Heart left ventricle (tissue), 13 donors: Measurements from ENCODE around the gene BTN2A1.

Experiments used
- POLR2A ChIP-seq, 2 donors: fragments of 450-650 bp; IDR thresholded peaks; one replicate each; pipeline ENCODE4 v1.6.1; 2017; ENCODE audit warnings: antibody characterized with exemption in 2 of 2, mild to moderate bottlenecking in 2 of 2, moderate library complexity in 2 of 2
- TF ChIP-seq, protein P1 (sequence below), 12 donors: fragments of 200-600 bp; sonication (generic) in 4 of 12; IDR thresholded peaks; one replicate each; pipeline versions ENCODE4 v1.5.0 to v1.8.0; 2018 to 2022; ENCODE audit warnings: antibody characterized with exemption in 12 of 12, mild to moderate bottlenecking in 5 of 12
- donor health status: ischemic (EF 13 %, LVEDD 7.1; RV severe dilation, severe dysfunction).
- donor health status: DM: no; HTN: yes; CAD: no.
- donor health status: DM: no; HTN: no; CAD: no.
- donor health status: ischemic (EF 25% LVEDD 6.9; RV normal size, moderate dysfunction).
- donor health status: ischemic (EF 25% LVEDD 5.7; RV mildly dilated, moderate dysfunction).
- donor health status: ischemic (EF 35%, LVEDD 5.7; RV mildly dilated, moderate dysfunction).
- donor health status: nonischemic (EF 11% LVEDD 7.7; RV severe dilation, severe dysfunction).
- donor health status: DM: yes; HTN: yes; CAD: no.
- donor health status: PGD.
- donor health status: ischemic (EF 29% LVEDD 5.4; RV normal size, mild dysfunction).
- donor health status: nonischemic (EF 23%, LVEDD 6.1; RV moderate dilation, normal function).

DNA sequence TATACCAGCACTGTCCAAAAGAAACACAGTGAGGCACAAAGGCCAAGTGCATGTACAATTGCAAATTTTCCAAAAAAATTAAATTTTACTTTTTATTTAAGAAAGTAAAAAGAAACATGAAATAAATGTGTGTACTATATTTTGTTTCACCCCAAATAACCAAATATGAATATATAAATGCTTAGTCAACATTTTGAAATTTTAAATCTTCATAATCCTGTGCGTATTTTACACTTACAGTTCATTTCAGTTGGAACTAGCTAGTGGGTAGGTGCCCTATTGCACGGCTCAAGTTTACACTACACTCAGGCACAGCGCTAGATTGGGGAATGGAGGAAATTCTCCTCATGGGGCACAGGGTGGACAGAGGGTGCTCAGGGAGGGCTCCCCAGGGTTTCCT, 35.4 kb upstream of the BTN2A1 start:
- TF ChIP-seq, protein P1, sequence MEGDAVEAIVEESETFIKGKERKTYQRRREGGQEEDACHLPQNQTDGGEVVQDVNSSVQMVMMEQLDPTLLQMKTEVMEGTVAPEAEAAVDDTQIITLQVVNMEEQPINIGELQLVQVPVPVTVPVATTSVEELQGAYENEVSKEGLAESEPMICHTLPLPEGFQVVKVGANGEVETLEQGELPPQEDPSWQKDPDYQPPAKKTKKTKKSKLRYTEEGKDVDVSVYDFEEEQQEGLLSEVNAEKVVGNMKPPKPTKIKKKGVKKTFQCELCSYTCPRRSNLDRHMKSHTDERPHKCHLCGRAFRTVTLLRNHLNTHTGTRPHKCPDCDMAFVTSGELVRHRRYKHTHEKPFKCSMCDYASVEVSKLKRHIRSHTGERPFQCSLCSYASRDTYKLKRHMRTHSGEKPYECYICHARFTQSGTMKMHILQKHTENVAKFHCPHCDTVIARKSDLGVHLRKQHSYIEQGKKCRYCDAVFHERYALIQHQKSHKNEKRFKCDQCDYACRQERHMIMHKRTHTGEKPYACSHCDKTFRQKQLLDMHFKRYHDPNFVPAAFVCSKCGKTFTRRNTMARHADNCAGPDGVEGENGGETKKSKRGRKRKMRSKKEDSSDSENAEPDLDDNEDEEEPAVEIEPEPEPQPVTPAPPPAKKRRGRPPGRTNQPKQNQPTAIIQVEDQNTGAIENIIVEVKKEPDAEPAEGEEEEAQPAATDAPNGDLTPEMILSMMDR (IDR thresholded peaks at IDR 0.05), result no peak
- no peak for TF ChIP-seq POLR2A (IDR thresholded peaks at IDR 0.05)
